Calu3 (cell line): Measurements from ENCODE around the gene SLC4A4. TPM values are rescaled to one million over a fixed set of nuclear protein-coding genes. Genes with fewer than 3 reads are reported as not detected.

ENCODE experiments used
- BruUV-seq: library from RNA; stranded (reverse); fragments of 400-500 nt; replicated peaks from 2 replicates; lab custom pipeline; 2021; lab: Mats Ljungman, UMichigan
- CTCF ChIA-PET: fragments of 300-600 bp; sonication (Branson Sonifier 250); formaldehyde crosslinking; loops from one replicate; lab custom pipeline; 2022; ENCODE audit warnings: antibody characterized with exemption; lab: Charles Lee
- DNase-seq: peaks from one replicate; pipeline ENCODE4 v3.0.0; 2022
- H3K27ac Mint-ChIP-seq: one replicate; pipeline ENCODE4 v1.8.0; 2022; ENCODE audit warnings: mixed read lengths; ENCODE audit not compliant: unreplicated experiment
- H3K27me3 Mint-ChIP-seq: one replicate; pipeline ENCODE4 v1.8.0; 2022; ENCODE audit warnings: mixed read lengths; ENCODE audit not compliant: unreplicated experiment
- H3K36me3 Mint-ChIP-seq: one replicate; pipeline ENCODE4 v1.8.0; 2022; ENCODE audit warnings: mild to moderate bottlenecking, moderate library complexity, mixed read lengths; ENCODE audit not compliant: insufficient read depth, unreplicated experiment
- H3K4me1 Mint-ChIP-seq: one replicate; pipeline ENCODE4 v1.8.0; 2022; ENCODE audit warnings: mild to moderate bottlenecking, low read depth, mixed read lengths; ENCODE audit not compliant: unreplicated experiment
- H3K4me3 Mint-ChIP-seq: one replicate; pipeline ENCODE4 v1.8.0; 2022; ENCODE audit warnings: mild to moderate bottlenecking, low read depth, moderate library complexity, mixed read lengths; ENCODE audit not compliant: unreplicated experiment
- H3K9me3 Mint-ChIP-seq: one replicate; pipeline ENCODE4 v1.8.0; 2022; ENCODE audit warnings: low read depth, mixed read lengths; ENCODE audit not compliant: unreplicated experiment
- CTCF ChIP-seq: fragments of 200-600 bp; IDR thresholded peaks from one replicate; pipeline ENCODE4 v1.8.0; 2022; ENCODE audit warnings: antibody characterized with exemption; ENCODE audit not compliant: unreplicated experiment
- intact Hi-C: fragments of 100-400 bp; cut with micrococcal nuclease; formaldehyde crosslinking; loops from one replicate; pipeline ENCODE4 v1.10.0; 2022; ENCODE audit not compliant: unreplicated experiment
- total RNA-seq: library from RNA; stranded (reverse); gene quantifications from 2 replicates; pipeline ENCODE4 v1.2.3, GENCODE V29; 2022

Gene SLC4A4
- total RNA-seq, 1 experiment from 2014 or later, result 14.6 TPM

GRCh38 chr4:71441186-71442169 is 102.7 kb downstream of the SLC4A4 start:
- H3K27ac Mint-ChIP-seq, result no peak overlapping the region
- no peaks in the 10 kb centered on the region for H3K9me3 Mint-ChIP-seq
- no peaks in the 10 kb centered on the region for H3K36me3 Mint-ChIP-seq
- no TSS peak for BruUV-seq
- TF ChIP-seq CTCF, result no peak
- DNase-seq, result peak; percentile 3
- CTCF ChIA-PET, result no interaction called here
- no peaks in the 10 kb centered on the region for H3K4me1 Mint-ChIP-seq
- intact Hi-C loops, result no loop called here
- H3K4me3 Mint-ChIP-seq, result no peak overlapping the region
- H3K27me3 Mint-ChIP-seq, result no peaks in the 10 kb centered on the region

DNA sequence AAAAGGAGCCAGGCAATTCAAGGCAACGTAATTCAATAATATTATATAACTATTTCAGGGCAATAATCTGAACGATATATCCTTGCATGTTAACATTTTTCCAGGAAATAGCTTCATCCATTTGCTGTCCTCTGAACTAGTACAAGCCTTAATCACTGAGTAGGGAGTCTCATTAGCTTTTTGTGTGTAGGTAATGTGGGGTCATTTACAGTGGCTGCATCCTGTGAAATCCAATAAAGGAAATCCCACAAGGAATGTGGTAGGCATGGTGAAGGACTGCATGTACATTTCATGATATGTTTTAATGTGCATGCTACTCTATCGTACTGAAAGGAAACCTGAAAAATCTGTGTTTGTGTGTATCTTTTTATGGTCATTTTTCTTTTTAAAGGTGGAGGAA is 103.5 kb downstream of the SLC4A4 start:
- no peak for DNase-seq
- Mint-ChIP-seq H3K9me3 (no peaks in the 10 kb centered on the region), H3K4me3 (no peak overlapping the region), H3K27ac (no peak overlapping the region), H3K36me3 (no peaks in the 10 kb centered on the region), H3K4me1 (no peaks in the 10 kb centered on the region), H3K27me3 (no peaks in the 10 kb centered on the region)
- CTCF ChIA-PET, result no interaction called here
- no peak for TF ChIP-seq CTCF
- no TSS peak for BruUV-seq
- intact Hi-C loops, result no loop called here

DNA sequence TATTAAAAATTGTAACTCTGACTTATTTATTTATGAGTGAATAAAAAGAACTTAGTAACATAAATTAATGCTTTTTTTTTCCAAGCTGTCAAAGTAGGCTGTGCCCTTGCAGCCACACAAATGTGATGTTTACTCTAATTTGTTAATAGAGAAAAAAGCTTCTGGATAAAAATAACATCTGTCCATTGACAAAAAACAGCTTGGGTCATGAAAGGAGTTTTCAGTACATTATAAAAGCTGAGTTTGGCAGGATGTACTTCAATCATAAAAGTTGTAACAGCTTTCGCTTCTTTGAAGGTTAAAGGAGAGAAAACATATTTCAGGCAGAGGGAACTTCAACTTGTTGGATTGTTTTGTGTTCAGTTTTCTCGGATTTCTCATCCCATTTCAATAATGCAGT is 105.6 kb downstream of the SLC4A4 start:
- no peak overlapping the region for H3K27ac Mint-ChIP-seq
- intact Hi-C loops, result no loop called here
- CTCF ChIA-PET, result no interaction called here
- DNase-seq, result no peak
- no peaks in the 10 kb centered on the region for H3K36me3 Mint-ChIP-seq
- no TSS peak for BruUV-seq
- H3K4me1 Mint-ChIP-seq, result no peaks in the 10 kb centered on the region
- TF ChIP-seq CTCF, result no peak
- H3K27me3 Mint-ChIP-seq, result no peaks in the 10 kb centered on the region
- no peaks in the 10 kb centered on the region for H3K9me3 Mint-ChIP-seq
- no peak overlapping the region for H3K4me3 Mint-ChIP-seq

GRCh38 chr4:71445811-71446210 is 107.0 kb downstream of the SLC4A4 start:
- intact Hi-C loops, result no loop called here

More at GRCh38 chr4:71445811-71446210, 107.0 kb downstream of the SLC4A4 start:
- Mint-ChIP-seq H3K9me3 (no peaks in the 10 kb centered on the region), H3K27ac (no peak overlapping the region), H3K4me3 (no peak overlapping the region), H3K4me1 (no peaks in the 10 kb centered on the region), H3K36me3 (no peaks in the 10 kb centered on the region), H3K27me3 (no peaks in the 10 kb centered on the region)
- no TSS peak for BruUV-seq
- no peak for DNase-seq
- no peak for TF ChIP-seq CTCF
- CTCF ChIA-PET, result no interaction called here
